Cerebellar nuclear complex (tissue), 1 donor: Measurements from ENCODE around the gene UCP1.

Experiments used
- DNase-seq, 2 experiments: peaks; one replicate each; lab custom pipeline; 2025; lab: John Stamatoyannopoulos, UW

UCP1 gene, protein sequence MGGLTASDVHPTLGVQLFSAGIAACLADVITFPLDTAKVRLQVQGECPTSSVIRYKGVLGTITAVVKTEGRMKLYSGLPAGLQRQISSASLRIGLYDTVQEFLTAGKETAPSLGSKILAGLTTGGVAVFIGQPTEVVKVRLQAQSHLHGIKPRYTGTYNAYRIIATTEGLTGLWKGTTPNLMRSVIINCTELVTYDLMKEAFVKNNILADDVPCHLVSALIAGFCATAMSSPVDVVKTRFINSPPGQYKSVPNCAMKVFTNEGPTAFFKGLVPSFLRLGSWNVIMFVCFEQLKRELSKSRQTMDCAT

DNA sequence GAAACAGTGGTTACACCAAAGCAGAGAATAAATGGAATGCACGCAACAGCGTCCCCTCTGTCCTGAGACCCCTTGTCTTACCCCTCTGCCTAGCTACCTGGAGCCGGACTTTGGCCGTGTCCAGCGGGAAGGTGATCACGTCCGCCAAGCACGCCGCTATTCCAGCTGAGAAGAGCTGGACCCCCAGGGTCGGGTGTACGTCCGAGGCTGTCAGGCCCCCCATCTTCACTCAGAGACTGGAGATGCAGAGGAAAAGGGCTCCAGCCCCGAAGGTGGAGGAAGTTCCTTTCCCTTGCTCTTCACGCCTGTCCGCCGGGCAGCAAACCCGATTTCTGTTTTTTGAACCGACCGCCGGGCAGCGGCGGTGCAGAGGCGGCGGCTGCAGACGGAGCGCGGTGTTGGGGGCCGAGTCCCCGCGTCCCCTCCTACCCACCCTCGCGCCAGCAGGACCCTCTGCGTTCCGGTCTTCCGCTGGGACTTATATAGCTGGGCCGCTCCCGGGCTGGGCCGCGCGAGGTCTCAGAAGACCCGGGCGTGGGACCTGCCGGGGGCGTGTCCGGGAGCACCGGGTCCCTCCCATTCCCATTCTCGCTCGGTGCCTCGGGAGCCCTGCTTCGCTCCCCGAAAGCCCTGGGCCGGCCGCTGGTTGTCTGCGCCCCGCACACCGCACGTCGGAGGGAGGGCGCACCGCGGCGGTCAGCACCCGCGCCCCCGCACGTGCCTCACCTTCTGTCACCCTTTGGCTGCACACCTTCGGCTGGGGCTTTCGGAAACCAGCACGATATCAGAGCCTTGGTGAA is at the start of gene UCP1:
UCP1 (minus strand) TSS at position 455 of the 800 bp plus-strand sequence; CDS start at position 223, 232 bp downstream.
- no peak for DNase-seq

DNA sequence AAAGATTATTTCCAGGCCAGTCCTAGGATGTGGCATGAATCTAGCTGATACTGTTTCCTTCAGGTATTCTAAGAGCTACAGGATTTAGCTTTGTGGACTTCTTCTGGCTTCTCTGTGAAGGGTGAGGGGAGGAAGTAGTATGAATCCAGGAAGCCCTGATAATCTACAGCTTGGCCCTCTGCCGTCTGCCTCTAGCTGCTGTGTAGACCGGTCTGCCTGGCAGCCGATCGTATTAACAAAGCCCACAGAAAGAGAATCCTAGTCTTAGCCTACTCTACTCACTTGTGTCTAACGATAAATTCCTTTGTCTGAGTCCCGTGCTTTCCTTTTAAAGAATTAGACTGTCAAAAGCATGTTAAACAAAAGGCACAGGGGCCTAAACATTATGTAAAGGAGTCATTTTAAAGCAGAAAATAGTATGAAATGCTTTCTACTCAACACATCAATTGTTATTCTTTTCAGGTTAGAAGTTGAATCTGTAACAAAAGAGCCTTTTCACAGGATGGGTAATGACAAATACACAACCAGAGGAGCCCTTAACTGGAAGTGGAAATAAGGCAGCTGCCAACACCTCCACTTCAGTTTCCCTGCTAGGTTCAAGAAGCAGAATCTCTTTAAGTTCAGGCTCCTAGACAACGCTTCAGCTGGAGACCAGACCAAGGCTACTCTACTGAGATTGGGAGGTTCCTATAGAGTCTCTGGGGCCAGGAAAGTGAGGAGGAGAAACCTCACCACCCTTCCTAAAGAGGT is 48.9 kb upstream of the UCP1 start:
- no peak for DNase-seq

DNA sequence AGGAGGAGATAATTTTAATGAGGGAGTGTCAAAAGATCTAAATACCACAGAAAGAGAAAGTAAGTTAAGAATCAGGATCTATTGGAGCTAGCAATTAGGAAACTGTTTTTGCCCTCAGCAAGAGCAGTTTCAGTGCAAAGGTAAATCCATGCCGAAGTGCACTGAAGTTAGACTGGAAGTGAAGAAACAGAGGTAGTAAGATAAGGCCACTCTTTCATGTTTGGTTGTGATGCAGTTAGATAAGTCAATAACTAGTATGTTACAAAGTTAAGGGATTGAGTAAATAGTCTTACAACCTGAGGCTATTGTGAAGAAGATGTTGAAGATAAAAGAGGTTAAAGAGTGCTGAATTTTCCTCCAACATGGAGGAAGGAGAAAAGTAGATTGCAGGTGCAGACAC is 46.7 kb upstream of the UCP1 start:
- no peak for DNase-seq

DNA sequence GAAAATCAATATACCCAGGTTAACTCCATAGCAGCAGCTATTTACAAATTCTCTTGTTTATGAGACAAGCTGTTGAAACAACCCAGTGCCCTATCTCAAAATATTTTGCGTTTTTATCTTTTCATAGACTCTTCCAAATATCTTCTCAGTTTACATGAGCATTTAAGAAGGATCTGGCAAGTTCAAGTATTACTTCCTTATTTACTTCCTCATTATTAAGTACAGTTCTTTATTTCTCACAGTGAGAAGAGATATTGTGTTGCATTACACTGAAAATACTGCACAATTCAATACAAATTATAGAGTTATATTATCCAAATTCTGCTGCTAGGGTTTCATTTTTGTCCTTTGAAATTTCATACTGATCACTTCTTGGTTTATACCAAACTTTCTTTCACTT is 43.6 kb upstream of the UCP1 start:
- DNase-seq, result no peak

DNA sequence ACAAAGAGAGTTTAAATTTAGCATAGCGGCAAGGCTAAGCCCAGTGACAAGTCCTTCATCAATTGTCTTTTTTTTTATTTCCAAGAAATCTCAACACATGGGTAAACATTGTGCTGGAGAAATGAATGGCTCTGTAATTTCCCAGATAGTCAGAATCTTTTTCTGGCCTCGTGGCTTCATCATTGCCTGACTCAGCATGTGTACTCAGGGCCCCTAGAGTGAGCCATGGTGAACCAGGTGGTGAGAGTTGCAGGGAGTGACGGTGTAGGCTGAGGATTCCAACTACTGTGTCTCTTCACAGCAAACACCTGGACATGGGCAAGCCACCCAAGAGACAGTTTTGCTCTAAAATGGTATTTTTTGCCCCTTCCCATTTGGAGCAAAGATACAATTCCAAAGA is 43.1 kb upstream of the UCP1 start:
- no peak for DNase-seq

DNA sequence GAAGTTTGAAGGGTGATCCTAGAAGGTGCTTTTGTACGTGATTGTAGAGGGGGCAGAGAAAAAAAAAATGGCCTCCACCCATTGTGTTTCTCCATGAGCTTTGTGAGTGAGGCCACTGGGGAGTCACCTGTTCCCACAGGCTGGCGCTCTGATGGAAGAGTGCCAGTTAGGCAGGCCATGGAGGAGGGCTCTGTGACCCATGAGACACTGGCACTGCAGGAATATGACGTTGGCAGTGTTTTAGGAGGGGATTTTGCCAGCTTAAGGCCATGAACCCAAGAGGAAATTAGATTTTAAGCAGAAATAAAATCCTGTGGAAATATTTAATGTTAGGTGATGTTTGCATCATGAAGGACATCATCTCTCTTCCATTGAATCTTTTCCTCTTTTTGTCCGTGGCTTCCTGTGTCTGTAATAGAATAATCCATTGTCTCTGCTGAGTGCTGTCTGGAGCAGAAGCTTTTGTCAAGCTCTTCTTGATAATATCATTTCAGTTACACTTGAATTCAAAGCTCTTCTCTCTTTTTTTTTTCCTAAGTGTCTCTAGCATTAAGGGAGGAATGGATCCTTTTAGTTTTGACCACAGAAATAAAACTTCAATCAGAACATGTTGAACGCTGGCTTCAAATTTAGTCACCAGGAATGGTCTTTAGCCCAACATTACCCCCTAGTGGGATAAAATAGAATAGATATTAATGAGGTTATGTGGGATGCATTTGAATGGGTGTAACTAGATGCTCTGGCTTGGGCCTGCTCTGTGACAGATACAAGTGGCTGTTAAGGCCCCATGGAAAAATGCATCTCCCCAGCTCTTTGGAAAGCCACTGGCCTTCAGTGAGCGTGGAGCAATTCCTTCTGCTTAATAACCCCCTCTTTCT is 41.0 kb upstream of the UCP1 start:
- DNase-seq, result no peak

DNA sequence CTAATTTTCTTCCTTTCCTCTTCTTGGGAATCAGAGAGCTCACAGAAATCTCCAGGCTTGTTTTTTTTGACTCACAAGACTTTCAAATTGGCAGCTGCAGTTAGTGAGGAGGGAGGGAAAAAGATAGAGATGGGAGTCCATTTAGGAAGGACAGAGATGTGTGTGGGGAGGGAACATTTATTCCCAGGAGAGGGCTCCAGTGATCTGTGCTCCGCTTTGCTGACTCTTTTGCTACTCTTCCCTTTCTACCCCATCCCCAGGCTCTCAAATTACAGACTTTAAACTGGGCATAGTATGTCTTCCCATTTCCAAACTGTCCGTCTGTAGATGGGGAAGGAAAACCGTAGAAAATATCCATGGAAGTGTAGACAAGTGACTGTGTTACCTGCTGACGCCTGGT is 39.1 kb upstream of the UCP1 start:
- DNase-seq, result no peak

DNA sequence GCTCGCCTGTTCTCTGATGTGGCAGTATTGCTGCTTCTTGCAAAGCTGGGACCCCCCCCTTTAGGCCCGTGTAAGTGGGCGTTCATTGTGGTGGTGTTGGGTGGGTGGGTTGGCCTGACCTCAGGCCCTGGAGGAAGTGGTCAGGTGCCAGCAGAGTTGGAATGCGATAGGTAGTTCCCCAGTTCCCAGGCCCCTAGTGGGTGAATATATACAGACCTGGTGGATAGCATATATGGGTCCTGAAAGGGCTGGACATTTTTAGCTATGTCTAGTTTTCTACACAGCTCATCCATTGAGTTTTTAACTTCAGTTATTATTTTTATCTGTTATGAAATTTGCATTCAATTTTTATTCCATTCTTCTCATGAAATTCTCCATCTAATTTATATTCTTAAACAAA is 35.8 kb upstream of the UCP1 start:
- DNase-seq, result no peak

DNA sequence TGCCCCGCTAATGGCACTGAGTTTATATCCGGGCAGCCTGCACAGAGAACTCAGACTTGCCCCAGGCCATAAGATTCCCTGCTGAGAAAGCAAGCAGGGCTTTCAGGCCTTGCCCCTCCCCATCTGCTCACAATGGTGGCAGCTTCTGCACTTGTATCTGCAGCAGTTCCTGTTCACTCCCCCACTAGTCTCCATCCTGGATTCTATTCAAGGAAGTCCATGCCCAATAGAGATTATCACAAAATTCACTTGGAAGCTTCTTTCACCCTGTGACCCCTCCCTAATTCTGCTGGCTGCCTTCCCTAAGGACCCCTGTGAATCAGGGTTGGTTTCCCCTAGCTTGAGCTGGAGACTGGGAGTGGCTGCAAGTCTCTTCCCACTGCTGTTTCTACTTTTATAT is 34.5 kb upstream of the UCP1 start:
- DNase-seq, result no peak

DNA sequence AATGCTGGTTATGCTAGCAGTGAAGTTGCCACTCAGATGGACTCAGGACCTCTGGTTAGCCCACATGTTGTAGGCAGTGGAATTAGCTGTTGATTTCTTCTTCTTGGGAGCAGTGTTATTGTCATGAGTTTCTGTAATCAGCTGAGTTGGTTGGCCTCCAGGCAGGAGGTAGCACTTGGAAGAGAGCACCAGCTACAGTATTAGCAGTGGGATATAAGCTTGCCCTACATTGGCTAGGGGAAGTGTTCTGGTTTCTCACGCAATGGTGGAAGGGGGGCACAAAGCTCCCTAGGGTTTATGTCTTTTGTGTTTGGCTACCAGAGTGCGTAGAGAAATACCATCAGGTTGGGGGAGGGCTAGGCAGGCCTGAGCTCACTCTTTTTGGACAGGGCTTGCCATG is 34.0 kb upstream of the UCP1 start:
- DNase-seq, result no peak

DNA sequence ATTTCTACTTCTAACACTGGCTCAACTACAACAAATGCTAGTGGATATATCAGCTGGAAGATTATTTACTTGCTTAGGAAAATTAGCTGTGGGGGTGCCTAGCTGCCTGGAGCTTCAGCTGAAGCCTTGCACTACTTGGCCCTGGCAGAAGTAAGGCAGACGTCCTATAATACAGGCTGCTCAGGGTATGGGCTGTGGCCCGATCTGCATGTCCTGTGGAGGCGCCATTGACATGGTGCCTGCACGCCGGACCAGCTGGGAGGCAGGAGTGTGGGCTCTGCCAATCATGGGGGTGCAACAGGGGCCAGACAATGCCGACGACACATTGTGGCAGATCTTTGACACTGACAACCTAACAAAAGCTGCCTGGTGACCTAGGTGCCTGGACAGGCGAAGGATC is 31.6 kb upstream of the UCP1 start:
- no peak for DNase-seq

DNA sequence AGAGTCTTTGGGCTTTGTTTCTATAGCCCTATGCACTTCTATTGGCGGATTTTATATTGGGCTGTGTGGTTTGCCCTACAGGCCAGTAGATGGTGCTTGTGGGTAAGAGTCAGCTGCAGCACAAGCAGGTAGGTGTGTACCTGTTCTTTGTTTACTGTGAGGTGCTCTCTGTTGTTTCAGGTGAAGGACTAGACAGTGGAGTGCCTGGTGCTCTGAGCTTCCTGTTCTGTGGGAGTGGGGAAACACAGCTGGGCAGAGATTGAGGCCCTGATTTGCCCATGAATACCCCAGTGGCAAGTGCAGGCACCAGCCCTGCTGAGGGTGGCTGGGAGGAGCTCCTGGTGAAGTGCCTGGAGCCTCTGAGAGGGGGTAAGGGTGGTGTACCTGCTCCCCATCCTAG is 26.3 kb upstream of the UCP1 start:
- peak in 1 of 2 experiments; percentile 32 for DNase-seq

DNA sequence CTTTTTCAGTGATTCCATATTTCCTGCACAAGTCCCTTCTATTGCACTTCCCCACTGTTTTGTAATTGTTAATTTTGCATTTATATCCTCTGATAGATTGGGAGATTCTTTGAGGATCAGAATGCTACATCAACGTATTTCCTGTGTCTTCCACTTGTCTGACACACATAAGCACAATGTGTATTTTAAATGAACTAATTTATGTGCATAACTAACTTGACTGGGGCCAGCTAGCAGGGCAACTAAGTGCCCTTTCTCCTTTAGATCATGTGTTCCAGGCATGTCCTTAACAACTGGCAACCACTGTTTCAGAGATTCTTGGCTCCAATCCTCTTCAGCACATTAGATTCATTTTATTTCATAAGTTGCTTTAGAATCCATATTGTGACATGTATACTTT is 15.7 kb upstream of the UCP1 start:
- no peak for DNase-seq

DNA sequence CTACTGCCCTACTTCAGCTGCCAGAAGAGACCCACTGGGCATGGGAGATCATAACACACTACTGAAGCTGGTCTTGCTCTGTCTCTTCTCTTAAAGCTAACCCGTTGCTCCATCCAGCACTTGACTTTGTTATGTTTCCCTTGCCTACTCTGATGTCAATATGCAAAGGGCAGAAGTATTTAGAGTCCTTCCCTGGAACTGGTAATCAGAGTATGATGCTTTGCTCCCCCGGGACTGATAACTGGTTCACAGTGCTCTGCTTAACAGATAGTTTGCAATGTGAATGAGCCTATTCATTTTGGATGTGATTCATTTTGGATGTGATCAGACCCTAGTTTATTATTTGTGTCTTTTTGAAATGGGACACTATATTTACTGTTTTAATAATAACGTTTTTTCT is 12.3 kb upstream of the UCP1 start:
- no peak for DNase-seq

DNA sequence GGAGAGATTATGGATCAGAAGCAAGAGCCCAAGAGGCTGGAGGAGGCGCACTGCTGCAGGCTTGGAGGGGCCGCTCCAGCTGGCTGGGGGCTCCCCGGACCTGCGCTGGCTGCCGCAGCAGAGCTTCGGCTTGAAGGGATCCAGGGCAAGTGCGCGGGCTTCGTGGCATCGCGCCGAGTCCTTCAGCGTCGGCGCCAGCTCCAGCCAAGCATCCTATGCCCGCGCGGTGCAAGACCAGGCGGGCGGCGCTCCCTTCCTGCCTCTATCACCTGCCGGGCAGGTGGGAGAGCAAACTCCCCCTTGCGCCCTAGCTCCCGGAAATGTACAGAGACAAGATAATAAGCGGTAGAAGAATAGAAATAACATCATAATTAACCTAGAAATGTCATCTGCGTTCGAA is 10.5 kb upstream of the UCP1 start:
- peak in 1 of 2 experiments; percentile 3 for DNase-seq

DNA sequence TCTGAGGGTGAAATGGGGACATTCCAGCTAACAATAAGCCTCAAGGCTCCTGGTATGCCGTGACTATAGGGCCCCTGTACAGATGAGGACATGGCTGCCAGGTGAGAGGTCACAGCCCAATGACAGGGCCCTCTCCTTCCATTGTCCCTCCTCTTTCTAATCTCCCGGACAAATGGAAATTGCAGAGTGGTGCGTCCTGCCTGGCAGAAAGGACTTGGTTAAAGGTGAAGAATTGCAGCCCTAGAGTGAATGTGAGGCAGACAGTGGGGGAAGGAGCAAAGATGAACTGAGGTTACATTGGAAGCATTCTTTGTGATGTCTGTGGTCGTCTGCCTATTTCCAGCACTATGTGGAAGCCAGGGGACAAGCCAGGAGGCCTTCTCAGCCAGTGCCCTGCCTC is 6.7 kb upstream of the UCP1 start:
- DNase-seq, result no peak

DNA sequence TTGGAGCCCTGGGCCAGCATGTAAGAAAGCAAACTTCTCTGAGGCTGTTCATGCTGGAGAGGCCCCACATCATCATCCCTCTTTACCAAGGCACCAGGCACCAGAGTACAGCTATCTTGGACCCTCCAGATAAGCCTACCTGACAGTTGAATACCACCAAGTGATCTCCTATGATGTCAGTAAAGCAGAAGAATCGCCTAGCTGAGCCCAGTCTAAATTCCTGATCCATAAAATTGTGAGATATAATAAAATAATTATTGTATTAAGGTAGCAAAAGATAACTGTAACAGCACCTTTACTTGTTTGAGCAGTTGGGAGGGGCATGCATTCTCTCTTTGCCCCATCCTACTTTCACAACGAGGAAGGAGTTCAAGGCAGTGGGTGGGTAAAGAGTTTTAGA is 2.9 kb upstream of the UCP1 start:
- no peak for DNase-seq

DNA sequence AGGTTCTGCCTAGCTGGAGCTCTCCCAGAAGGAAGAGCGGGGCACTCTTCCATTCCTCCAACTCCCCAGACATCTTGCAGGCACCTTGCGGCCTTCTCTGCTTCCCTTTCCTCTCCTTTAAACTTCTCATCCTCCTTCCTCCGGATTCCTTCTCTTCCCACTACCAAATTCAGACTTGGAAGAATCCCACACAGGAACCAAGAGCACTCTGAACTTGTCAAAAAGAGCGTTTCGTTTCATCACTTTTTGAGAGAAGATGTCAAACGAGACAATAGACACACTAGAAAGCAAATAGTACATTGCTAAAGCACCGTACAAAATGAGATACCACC is 512 bp upstream of the UCP1 start:
- DNase-seq, result no peak

DNA sequence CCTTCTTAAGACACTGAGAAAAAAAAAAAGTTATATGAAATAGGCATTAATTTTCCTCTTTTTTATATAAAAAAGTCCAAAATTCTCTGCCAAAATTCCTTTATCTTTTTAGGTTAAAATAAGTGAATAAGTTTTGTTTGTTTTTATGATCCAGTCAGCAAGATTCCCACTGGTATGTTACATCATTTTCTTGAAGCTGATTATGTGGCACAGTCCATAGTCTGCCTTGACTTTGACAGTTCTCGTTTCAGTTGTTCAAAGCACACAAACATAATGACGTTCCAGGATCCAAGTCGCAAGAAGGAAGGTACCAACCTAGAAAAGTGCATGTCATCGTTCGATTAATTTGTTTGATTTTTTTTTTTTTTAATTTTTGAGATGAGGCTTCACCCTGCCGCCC is 9.1 kb downstream of the UCP1 start:
- no peak for DNase-seq

DNA sequence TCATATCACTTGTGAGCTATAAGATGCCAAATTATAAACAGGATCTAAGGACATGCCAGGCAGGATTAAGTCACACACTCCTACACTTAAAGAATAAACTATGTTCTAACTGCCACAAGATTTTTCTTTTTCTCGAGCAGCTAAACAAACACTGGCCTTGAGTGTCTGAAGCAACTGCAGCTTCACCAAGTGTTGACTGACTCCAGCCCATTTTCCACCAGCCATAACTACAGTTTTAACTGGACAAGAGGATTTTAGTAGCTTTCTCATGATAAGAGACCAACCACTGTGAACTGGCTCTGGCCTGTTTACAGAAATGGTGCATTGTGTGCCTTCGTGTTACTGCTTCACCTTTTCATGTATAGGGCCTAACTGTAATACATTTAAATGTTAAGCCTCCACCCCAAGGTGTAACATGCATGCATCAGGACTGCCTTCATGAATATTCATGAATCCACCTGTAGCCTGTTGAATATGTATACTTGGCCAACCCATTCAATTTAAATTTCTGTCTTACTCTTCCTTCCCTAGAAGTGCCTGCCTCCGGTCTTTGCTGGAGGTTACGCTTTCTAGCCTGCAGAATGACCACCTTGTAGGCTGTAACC is 10.8 kb downstream of the UCP1 start:
- DNase-seq, result no peak

DNA sequence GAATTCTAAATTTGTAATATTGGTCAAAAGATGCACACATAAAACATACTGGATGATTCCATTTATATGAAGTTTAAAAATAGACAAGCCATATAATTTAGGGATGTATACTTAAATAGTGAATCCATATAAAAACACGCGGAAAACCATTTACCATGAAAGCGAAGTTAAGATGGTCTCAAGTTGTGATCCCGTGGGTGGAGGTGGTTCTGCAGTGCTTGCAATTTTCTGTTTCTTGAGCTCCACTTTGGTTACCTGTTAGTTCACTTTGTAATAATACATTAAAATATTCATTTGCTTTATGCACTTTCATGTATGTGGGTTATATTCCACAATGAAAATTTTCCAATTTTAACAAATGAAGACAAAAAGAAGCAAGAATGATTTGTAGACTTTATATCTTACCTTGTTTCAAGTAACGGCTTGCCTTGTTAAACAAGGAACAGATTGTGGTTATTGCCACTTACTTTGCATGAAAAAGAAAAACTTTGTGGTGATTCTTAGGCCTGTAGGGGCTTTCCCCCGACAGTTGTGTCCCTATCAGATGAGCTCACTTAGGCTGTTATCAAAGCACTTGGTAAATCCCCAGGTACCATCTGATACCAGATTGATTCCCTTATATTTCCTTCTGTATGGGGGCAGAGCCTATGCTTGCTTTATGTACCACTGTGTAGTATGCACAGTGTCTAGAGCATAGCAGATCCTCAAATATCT is 12.2 kb downstream of the UCP1 start:
- DNase-seq, result no peak
